IMR-90 (cell line): Measurements from ENCODE around the gene SH3RF3. TPM values are rescaled to one million over a fixed set of nuclear protein-coding genes. Genes with fewer than 3 reads are reported as not detected.

Experiments used
- ATAC-seq: fragments of 200-7000 bp; cut with Tn5 transposase; 2 replicates; pipeline ENCODE4 v1.9.1; 2020; ENCODE audit warnings: low read depth, mild to moderate bottlenecking, moderate library complexity
- BruUV-seq: library from RNA; stranded (reverse); fragments of 400-500 nt; replicated peaks from 2 replicates; lab custom pipeline; 2021; lab: Mats Ljungman, UMichigan
- CTCF ChIA-PET: fragments of 300-600 bp; formaldehyde crosslinking; extraction: SDS; loops from one replicate; lab custom pipeline; 2021; ENCODE audit warnings: antibody characterized with exemption; lab: Yijun Ruan, JAX
- POLR2A ChIA-PET: fragments of 300-600 bp; sonication (Branson Sonifier 250); formaldehyde crosslinking; loops from one replicate; lab custom pipeline; 2022; ENCODE audit warnings: antibody characterized with exemption; ENCODE audit not compliant: unreplicated experiment; lab: Charles Lee
- DNase-seq: peaks from one replicate; pipeline ENCODE4 v3.0.0; 2013
- H2AFZ ChIP-seq: replicated peaks from 2 replicates; pipeline ENCODE3; 2013; ENCODE audit warnings: low read length, mild to moderate bottlenecking; ENCODE audit not compliant: poor library complexity
- H2AK5ac ChIP-seq: 2 replicates; pipeline ENCODE4 v1.6.1; 2013; ENCODE audit warnings: low read depth, low read length, inconsistent platforms
- H2AK9ac ChIP-seq: replicated peaks from 2 replicates; pipeline ENCODE3; 2013; ENCODE audit warnings: mild to moderate bottlenecking, low read depth, low read length, moderate library complexity; ENCODE audit not compliant: poor library complexity
- H2BK120ac ChIP-seq: 2 replicates; pipeline ENCODE4 v1.6.1; 2013; ENCODE audit warnings: low read depth, low read length, inconsistent platforms
- H2BK15ac ChIP-seq: 3 replicates; pipeline ENCODE4 v1.6.1; 2013; ENCODE audit warnings: low read depth, low read length, inconsistent platforms
- H2BK20ac ChIP-seq: 2 replicates; pipeline ENCODE4 v1.6.1; 2013; ENCODE audit warnings: low read depth, mild to moderate bottlenecking, inconsistent platforms, low read length, moderate library complexity
- H2BK5ac ChIP-seq: 2 replicates; pipeline ENCODE4 v1.6.1; 2013; ENCODE audit warnings: mild to moderate bottlenecking, low read depth, low read length, inconsistent platforms; ENCODE audit not compliant: poor library complexity, severe bottlenecking
- H3K14ac ChIP-seq: replicated peaks from 2 replicates; pipeline ENCODE4 v1.6.1; 2013; ENCODE audit warnings: low read depth, low read length, inconsistent platforms
- H3K18ac ChIP-seq: 2 replicates; pipeline ENCODE4 v1.6.1; 2013; ENCODE audit warnings: low read depth, low read length, control low read depth
- H3K23ac ChIP-seq: 2 replicates; pipeline ENCODE4 v1.6.1; 2013; ENCODE audit warnings: low read depth, low read length, inconsistent platforms
- H3K27ac ChIP-seq: 2 replicates; pipeline ENCODE4 v1.5.1; 2013; ENCODE audit warnings: mild to moderate bottlenecking, control low read depth, low read length; ENCODE audit not compliant: insufficient read depth
- H3K27me3 ChIP-seq: 2 replicates; pipeline ENCODE4 v1.6.1; 2013; ENCODE audit warnings: low read length; ENCODE audit not compliant: control insufficient read depth, insufficient read depth
- H3K36me3 ChIP-seq: 2 replicates; pipeline ENCODE4 v1.6.1; 2013; ENCODE audit warnings: low read length, mixed read lengths; ENCODE audit not compliant: control insufficient read depth, insufficient read depth
- H3K4ac ChIP-seq: 2 replicates; pipeline ENCODE4 v1.6.1; 2013; ENCODE audit warnings: low read depth, low read length, inconsistent platforms
- H3K4me1 ChIP-seq: 2 replicates; pipeline ENCODE4 v1.6.1; 2013; ENCODE audit warnings: low read length, mixed read lengths; ENCODE audit not compliant: control insufficient read depth, insufficient read depth
- H3K4me2 ChIP-seq: 2 replicates; pipeline ENCODE4 v1.6.1; 2013; ENCODE audit warnings: low read depth, mild to moderate bottlenecking, control low read depth, low read length, moderate library complexity
- H3K4me3 ChIP-seq: 2 replicates; pipeline ENCODE4 v1.5.1; 2013; ENCODE audit warnings: low read depth, mild to moderate bottlenecking, control low read depth, low read length, moderate library complexity; ENCODE audit not compliant: insufficient read depth
- H3K56ac ChIP-seq: 2 replicates; pipeline ENCODE4 v1.6.1; 2013; ENCODE audit warnings: low read length, inconsistent platforms; ENCODE audit not compliant: insufficient read depth; ENCODE audit errors: extremely low read depth
- H3K79me1 ChIP-seq, 2 experiments: 2 replicates each; pipeline ENCODE4 v1.6.1; 2013; ENCODE audit warnings: low read length in 2 of 2, inconsistent platforms in 1 of 2, low read depth in 1 of 2
- H3K9ac ChIP-seq: 2 replicates; pipeline ENCODE4 v1.6.1; 2013; ENCODE audit warnings: low read depth, low read length, control low read depth
- H3K9me1 ChIP-seq: 2 replicates; pipeline ENCODE4 v1.6.1; 2013; ENCODE audit warnings: low read length, inconsistent platforms; ENCODE audit not compliant: insufficient read depth
- H3K9me3 ChIP-seq: 2 replicates; pipeline ENCODE4 v1.6.1; 2013; ENCODE audit warnings: low read length; ENCODE audit not compliant: control insufficient read depth, insufficient read depth
- H4K20me1 ChIP-seq: 2 replicates; pipeline ENCODE4 v1.6.1; 2013; ENCODE audit warnings: low read length, inconsistent platforms; ENCODE audit not compliant: insufficient read depth
- H4K5ac ChIP-seq: 2 replicates; pipeline ENCODE4 v1.6.1; 2013; ENCODE audit warnings: mild to moderate bottlenecking, low read depth, low read length, control low read depth
- H4K8ac ChIP-seq, 2 experiments: 2 replicates each; pipeline ENCODE4 v1.6.1; 2013; ENCODE audit warnings: low read depth in 2 of 2, low read length in 2 of 2, control low read depth in 1 of 2, inconsistent platforms in 1 of 2
- H4K91ac ChIP-seq: 2 replicates; pipeline ENCODE4 v1.6.1; 2013; ENCODE audit warnings: low read depth, low read length, inconsistent platforms; ENCODE audit not compliant: insufficient read depth
- MAFK ChIP-seq: IDR thresholded peaks from 2 replicates; pipeline ENCODE4 v1.6.1; 2012; ENCODE audit warnings: low read depth, low read length, improper control_type of control experiment
- SMC3 ChIP-seq: fragments of 150-350 bp; IDR thresholded peaks from 2 replicates; pipeline ENCODE4 v1.6.1; 2016; ENCODE audit warnings: low read depth, mild to moderate bottlenecking, antibody characterized with exemption, low read length, moderate library complexity
- WGBS, 2 experiments: methylation state at CpG; one replicate each; pipeline versions ENCODE4 v1.1.5 to v1.1.7; 2013; ENCODE audit warnings: missing lambda C conversion rate in 2 of 2; ENCODE audit not compliant: insufficient read length in 1 of 2; ENCODE audit errors: extremely low coverage in 2 of 2; 5-methylcytosine and 5-hydroxymethylcytosine counted together
- dilution Hi-C: fragments of 300-500 bp; cut with HindIII; formaldehyde crosslinking; loops from one replicate; pipeline ENCODE4 v1.14.3; 2018; ENCODE audit warnings: low sequenced_read_pairs; ENCODE audit not compliant: unreplicated experiment
- in situ Hi-C: fragments of 300-500 bp; cut with MboI; formaldehyde crosslinking; loops from 3 replicates; pipeline ENCODE4 v1.14.3; 2019; ENCODE audit warnings: low sequenced_read_pairs, inconsistent platforms, mixed read lengths
- intact Hi-C: fragments of 100-400 bp; cut with micrococcal nuclease; formaldehyde crosslinking; loops from 2 replicates; pipeline ENCODE4 v1.10.0; 2022
- polyA plus RNA-seq, 3 experiments: library from polyadenylated mRNA; depleted of rRNA; stranded (reverse); fragments of >200 nt; gene quantifications; 2 replicates each; pipeline ENCODE4 v1.2.3, GENCODE V29; 2012; ENCODE audit warnings: low replicate concordance in 1 of 3
- total RNA-seq: library from RNA; depleted of rRNA; stranded (reverse); fragments of >200 nt; gene quantifications from 2 replicates; pipeline ENCODE4 v1.2.3, GENCODE V29; 2012

SH3RF3 gene
- total and polyA plus RNA-seq, 2 of the 4 experiments (the other 2 are of a cell fraction), result 3.4 to 5.3 TPM

DNA sequence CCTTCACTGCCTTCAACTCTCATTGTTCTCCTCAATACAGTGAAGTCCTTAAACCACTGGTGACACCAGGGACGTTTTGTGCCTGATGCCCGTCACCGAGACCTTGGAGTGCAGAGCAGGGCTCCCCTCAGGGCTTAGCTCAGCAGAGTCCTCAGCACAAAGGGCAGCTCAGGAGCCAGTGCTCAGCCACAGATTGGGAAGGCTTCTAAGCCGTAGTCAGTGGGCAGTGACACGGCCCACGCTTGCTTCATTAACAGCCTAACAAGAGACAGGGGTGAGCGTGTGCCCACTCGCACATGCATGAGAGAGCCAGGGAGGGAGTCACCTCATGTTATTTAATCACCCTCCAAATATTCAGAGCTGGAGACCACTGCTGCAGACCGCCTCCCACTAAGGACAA lies 137.5 kb downstream of the SH3RF3 start:
- Histone ChIP-seq H2AK9ac (no peak overlapping the region), H3K36me3 (no peaks in the 10 kb centered on the region), H2BK15ac (0 out of 3 replicates have a peak overlapping the region, but pooled peaks have one; percentile 1), H2AFZ (no peak overlapping the region), H3K27me3 (no peaks in the 10 kb centered on the region), H3K56ac (no peak overlapping the region), H3K23ac (no peak overlapping the region), H3K27ac (no peak overlapping the region), H3K79me1 (peaks cover 33 to 85% of the 10 kb centered on the region in 2 experiments), H3K4me1 (peaks cover 16% of the 10 kb centered on the region; the same call in 1 of the 2 replicates), H3K14ac (no peak overlapping the region), H4K8ac (no peak overlapping the region), H3K4ac (no peak overlapping the region), H3K4me3 (no peak overlapping the region), H3K9me3 (no peaks in the 10 kb centered on the region), H3K18ac (no peak overlapping the region), H3K9me1 (peaks cover 29% of the 10 kb centered on the region), H3K4me2 (no peak overlapping the region), H3K9ac (no peak overlapping the region), H2AK5ac (no peak overlapping the region), H2BK5ac (no peak overlapping the region), H4K20me1 (peaks cover 73% of the 10 kb centered on the region), H2BK20ac (no peak overlapping the region), H4K5ac (no peak overlapping the region), H4K91ac (no peak overlapping the region), H2BK120ac (no peak overlapping the region)
- CTCF ChIA-PET, result no interaction called here
- no peak for ATAC-seq
- BruUV-seq, result no TSS peak
- intact Hi-C loops, result no loop called here
- dilution Hi-C loops, result no loop called here
- in situ Hi-C loops, result no loop called here
- DNase-seq, result no peak
- 93% methylated on average over 3 of the region's 9 CpGs; no CpG with 5 or more reads in 1 of the 2 experiments for WGBS, 2 experiments
- POLR2A ChIA-PET, result no interaction called here
- TF ChIP-seq SMC3 (no peak), MAFK (no peak)
